Duodenal mucosa (tissue), 2 donors: Measurements from ENCODE around the gene TPRKB.
"Not testable (repeated sequence)": the region's sequence is repeated elsewhere in the genome, so short reads cannot be mapped to it uniquely, and the experiment has no call there.

Experiments used
- H3K27ac ChIP-seq: one replicate; pipeline ENCODE4 v1.7.0; 2013; ENCODE audit warnings: low read depth, low read length
- H3K27me3 ChIP-seq, 2 donors: one replicate each; pipeline ENCODE4 v1.7.0; 2013; ENCODE audit warnings: low read length in 2 of 2, control low read depth in 1 of 2; ENCODE audit not compliant: insufficient read depth in 2 of 2, control insufficient read depth in 1 of 2
- H3K36me3 ChIP-seq, 2 donors: one replicate each; pipeline ENCODE4 v1.7.0; 2013; ENCODE audit warnings: low read length in 2 of 2, control low read depth in 1 of 2; ENCODE audit not compliant: insufficient read depth in 2 of 2, control insufficient read depth in 1 of 2
- H3K4me1 ChIP-seq, 2 donors: one replicate each; pipeline ENCODE4 v1.7.0; 2013; ENCODE audit warnings: low read length in 2 of 2, control low read depth in 1 of 2; ENCODE audit not compliant: insufficient read depth in 2 of 2, control insufficient read depth in 1 of 2
- H3K4me3 ChIP-seq, 2 donors: one replicate each; pipeline ENCODE4 v1.7.0; 2013; ENCODE audit warnings: low read length in 2 of 2, low read depth in 1 of 2
- H3K9ac ChIP-seq, 2 donors: one replicate each; pipeline ENCODE4 v1.7.0; 2013; ENCODE audit warnings: low read length in 2 of 2, low read depth in 1 of 2
- H3K9me3 ChIP-seq, 2 donors: one replicate each; pipeline ENCODE4 v1.7.0; 2013; ENCODE audit warnings: low read length in 2 of 2, control low read depth in 1 of 2; ENCODE audit not compliant: control insufficient read depth in 1 of 2

The TPRKB gene

DNA sequence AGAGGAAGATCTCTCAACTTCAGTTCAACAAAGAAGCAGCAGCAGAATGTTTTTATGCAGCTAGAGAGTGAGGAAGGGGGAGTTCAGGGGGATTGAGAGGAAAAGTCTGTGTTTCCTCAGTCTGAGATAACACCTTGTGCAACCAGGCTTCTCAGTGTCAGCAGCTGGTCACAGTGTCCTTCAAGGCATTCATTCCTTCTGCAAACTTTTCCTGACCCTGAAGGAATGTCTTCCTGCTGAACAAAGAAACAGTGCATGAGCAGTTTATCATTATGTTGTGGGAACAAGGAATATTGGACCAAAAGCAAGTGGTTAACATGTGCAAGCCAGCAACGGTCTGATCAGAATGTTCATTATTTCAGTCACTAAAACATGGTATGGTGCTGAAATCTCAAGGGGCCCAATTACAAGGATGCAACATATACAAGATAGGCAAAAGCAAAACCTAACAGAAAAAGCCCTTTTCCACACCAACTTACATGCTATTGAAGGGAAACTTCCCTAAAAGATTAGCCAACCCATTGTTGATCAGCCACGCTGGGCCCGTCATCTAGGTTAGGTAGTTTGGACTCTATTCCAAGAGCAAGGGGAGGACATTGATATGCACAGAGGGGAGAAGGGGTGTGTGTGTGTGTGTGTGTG is 34.2 kb downstream of the TPRKB start:
- not testable (repeated sequence) for H3K27ac ChIP-seq, H3K4me3 ChIP-seq, H3K9me3 ChIP-seq, H3K36me3 ChIP-seq, H3K27me3 ChIP-seq, H3K9ac ChIP-seq
- H3K4me1 ChIP-seq = peaks cover 38 to 58% of the 10 kb centered on the region in 2 donors

DNA sequence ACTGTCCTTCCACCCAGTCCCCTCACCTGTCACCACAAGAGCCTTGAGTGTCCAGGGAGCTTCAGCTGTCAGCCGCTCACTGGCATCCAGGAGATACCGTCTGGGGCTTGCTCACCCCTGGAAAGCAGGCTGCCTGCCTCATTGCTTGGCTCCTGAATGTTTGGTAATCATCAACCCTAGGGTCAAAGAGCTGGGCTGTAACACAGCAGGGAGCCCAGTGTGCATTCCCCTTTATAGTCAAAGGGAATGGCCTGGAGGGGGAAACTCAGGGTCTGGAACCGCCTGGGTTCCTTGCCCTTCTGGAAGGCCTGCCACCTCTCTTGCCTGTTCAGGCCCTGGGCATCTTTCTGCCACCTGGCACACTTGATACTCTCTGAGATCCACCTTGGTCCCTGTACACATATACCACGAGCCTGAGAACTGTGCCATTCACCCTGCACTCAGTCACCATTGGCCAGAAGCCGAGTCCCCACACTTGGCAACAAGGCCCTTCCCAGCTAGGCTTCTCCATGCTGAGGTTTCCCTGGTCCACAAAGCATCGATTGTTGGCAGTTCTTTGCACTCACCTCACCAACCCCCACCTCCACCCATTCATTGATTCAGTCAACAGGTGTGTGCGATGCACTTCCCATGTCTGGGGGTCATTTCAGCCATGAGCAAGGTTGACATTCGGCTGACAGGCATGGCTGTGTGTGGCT is 35.0 kb downstream of the TPRKB start:
- no peak overlapping the region for H3K27ac ChIP-seq

DNA sequence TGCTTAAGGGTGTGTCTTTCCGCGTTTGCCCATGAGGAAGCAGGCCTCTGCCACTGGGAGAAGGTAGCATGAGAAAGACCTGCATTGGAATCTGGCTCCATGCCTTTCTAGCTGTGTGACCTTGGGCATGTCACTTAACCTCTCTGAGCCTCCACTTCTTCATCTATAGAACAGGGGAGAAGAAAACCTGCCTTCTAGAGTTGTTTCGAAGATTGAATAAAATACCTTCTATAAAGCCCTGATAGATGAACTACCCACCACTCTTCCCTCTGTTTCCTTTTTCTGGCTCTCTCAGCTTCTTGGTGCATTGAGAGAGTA is 35.7 kb downstream of the TPRKB start:
- not testable (repeated sequence) for H3K27me3 ChIP-seq, H3K36me3 ChIP-seq, H3K9me3 ChIP-seq, H3K27ac ChIP-seq
- Histone ChIP-seq H3K9ac (peak overlapping the region in 1 of 2 donors; percentile 20), H3K4me3 (peak overlapping the region; percentile 42 to 55), H3K4me1 (peaks cover 32 to 44% of the 10 kb centered on the region in 2 donors)

More for the DNA sequence above, 35.0 kb downstream of the TPRKB start:
- peaks cover 0 to 3% of the 10 kb centered on the region in 2 donors for H3K9me3 ChIP-seq
- peaks cover 39 to 50% of the 10 kb centered on the region in 2 donors for H3K4me1 ChIP-seq
- no peaks in the 10 kb centered on the region for H3K27me3 ChIP-seq
- no peaks in the 10 kb centered on the region for H3K36me3 ChIP-seq
- H3K9ac ChIP-seq = peak overlapping the region in 1 of 2 donors; percentile 25
- peak overlapping the region; percentile 42 for H3K4me3 ChIP-seq

DNA sequence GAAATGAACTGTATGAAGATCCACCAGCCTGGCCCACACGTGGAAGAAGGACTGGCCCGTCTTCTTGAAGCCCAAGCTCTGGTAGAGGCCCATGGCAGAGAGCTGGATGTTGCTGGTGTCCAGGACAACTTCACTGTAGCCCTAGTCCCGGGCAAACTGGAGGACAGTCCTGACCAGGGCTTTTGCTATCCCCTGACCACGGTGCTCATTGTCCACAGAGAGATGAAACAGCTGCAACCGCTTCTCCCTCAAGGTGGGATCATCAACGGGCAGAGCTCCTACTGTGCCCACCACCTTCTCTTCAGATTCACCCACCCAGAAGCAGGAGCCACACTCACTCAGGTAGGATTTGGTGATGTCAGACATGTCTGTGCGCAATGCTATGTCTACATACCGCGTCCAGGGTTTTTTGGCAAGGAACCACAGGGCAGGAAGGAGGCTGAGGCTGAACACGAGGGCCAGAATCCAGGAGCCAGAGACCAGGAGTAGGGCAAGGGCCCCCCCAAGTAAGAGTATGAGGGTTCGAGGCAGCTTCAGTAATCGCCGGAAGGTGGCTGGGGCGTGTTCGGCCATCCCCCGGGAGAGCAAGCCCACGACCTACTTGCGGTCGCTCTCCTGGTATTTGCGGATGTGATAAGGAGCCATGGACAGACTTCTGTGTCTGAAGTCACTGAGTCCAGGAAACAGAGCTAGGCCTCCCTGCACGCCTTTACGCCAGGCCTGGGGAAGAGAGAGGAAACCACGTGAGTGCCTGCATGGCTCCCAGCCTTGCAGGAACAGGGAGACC is 36.3 kb downstream of the TPRKB start:
- Histone ChIP-seq H3K4me3 (peak overlapping the region; percentile 42 to 55), H3K9me3 (peaks cover 0 to 3% of the 10 kb centered on the region in 2 donors), H3K36me3 (no peaks in the 10 kb centered on the region), H3K4me1 (peaks cover 32 to 41% of the 10 kb centered on the region in 2 donors), H3K9ac (peak overlapping the region in 1 of 2 donors; percentile 51), H3K27ac (peak overlapping the region; percentile 41), H3K27me3 (no peaks in the 10 kb centered on the region)

DNA sequence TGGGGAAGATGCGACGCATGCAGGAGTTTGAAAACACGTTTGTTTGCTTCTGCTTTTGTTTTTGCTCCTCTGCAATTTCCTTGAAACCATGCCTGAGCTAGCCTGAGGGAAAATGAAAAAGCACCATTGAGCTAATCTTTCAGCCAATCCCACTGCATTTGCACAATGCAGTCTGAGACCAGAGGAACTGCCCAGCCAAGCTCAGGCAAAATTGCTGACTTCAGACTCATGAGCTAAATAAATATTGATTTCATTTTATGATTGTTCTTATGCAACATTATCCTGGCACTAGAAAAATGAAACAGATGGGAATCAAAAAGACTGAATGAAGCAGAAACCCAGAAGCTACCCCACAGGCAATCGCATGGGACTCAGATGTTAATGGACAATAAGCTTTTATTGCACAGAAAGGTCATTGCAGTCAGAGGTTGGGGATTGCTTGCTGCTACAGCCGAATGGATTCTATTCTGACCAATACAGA is 37.0 kb downstream of the TPRKB start:
- Histone ChIP-seq H3K9ac (peak overlapping the region in 1 of 2 donors; percentile 27), H3K36me3 (no peaks in the 10 kb centered on the region), H3K27ac (no peak overlapping the region)

DNA sequence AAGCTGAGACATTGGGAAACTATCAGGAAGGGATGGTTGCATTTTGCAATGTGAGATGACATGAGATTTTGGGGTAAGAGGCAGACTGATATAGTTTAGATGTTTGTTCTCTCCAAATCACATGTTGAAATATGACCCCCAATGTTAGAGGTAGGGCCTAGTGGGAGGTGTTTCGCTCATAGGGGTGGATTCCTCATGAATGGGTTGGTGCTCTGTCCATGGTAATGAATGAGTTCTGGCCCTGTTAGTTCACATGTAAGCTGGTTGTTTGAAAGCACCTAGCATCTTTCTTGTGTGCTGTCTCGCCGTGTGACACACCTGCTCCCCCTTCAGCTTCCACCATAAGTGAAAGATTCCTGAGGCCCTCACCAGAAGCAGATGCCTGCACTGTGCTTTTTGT is 37.7 kb downstream of the TPRKB start:
- Histone ChIP-seq H3K4me1 (peaks cover 32 to 41% of the 10 kb centered on the region in 2 donors), H3K9me3 (peaks cover 0 to 3% of the 10 kb centered on the region in 2 donors), H3K27me3 (no peaks in the 10 kb centered on the region), H3K4me3 (no peak overlapping the region), H3K9ac (no peak overlapping the region), H3K36me3 (no peaks in the 10 kb centered on the region), H3K27ac (no peak overlapping the region)

More for the DNA sequence above, 37.0 kb downstream of the TPRKB start:
- peaks cover 32 to 41% of the 10 kb centered on the region in 2 donors for H3K4me1 ChIP-seq
- peaks cover 0 to 3% of the 10 kb centered on the region in 2 donors for H3K9me3 ChIP-seq
- peak overlapping the region; percentile 42 to 55 for H3K4me3 ChIP-seq
- H3K27me3 ChIP-seq = no peaks in the 10 kb centered on the region

DNA sequence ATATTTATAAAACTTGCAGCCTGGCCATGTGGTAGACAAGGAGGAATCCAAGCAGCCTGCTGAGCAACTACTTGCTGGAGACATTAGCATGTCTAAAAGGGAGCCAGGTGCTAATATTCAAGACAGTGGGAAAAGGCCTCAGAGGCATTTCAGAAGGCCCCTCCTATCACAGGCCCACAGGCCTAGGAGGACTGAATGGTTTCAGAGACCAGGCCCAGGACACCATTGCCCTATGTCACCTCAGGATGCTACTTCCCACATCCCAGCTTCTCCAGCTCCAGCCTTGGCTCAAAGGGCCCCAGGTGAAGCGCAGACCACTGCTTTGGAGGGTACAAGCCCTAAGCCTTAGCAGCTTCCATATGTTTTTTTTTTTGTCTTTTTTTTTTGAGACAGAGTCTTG is 39.0 kb downstream of the TPRKB start:
- Histone ChIP-seq H3K27me3 (no peaks in the 10 kb centered on the region), H3K9ac (no peak overlapping the region), H3K4me3 (no peak overlapping the region), H3K9me3 (peaks cover 0 to 3% of the 10 kb centered on the region in 2 donors), H3K4me1 (peaks cover 32 to 37% of the 10 kb centered on the region in 2 donors), H3K36me3 (no peaks in the 10 kb centered on the region), H3K27ac (no peak overlapping the region)

DNA sequence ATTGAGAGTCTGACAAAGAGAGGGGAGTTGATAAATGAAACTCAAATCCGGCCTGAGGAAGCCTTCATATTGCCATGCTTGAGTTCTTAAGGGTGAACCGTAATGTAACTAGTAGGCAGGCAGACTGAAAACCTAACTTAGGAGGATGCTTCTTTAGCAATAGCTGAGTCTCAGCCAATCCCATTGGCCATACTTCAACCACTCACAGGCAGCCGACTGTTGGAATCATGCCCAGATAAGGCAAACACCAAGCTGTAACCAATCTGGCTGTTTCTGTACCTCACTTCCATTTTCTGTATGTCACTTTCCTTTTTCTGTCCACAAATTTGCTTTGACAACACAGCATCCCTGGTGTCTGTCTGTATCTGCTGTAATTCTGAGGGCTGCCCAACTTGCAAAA is 39.5 kb downstream of the TPRKB start:
- H3K27ac ChIP-seq = peak overlapping the region; percentile 23

DNA sequence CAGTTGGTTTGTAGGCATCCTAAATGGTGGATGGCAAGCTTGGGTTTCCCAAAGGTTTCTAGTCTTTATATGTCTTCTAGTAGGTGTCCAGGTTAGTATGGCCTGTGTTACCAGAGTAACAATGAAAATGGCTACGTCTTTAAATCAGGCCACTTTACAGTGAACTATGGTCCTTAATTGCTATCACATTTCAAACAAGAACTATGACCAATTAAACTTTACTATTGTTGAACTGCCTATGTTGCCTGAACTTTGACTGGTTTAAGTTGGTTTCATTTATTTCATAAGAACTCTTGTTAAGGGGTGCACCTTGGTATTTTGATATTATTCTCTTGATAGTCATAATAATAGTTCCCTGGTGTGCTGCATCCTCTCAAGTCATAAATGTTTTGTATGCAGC is 40.2 kb downstream of the TPRKB start:
- not testable (repeated sequence) for H3K9me3 ChIP-seq, H3K9ac ChIP-seq, H3K4me3 ChIP-seq, H3K27me3 ChIP-seq, H3K36me3 ChIP-seq
- Histone ChIP-seq H3K4me1 (peaks cover 24 to 30% of the 10 kb centered on the region in 2 donors), H3K27ac (peak overlapping the region; percentile 23)

More for the DNA sequence above, 39.5 kb downstream of the TPRKB start:
- Histone ChIP-seq H3K9ac (no peak overlapping the region), H3K4me3 (no peak overlapping the region), H3K27me3 (no peaks in the 10 kb centered on the region), H3K36me3 (no peaks in the 10 kb centered on the region), H3K4me1 (peaks cover 30 to 37% of the 10 kb centered on the region in 2 donors), H3K9me3 (peaks cover 0 to 3% of the 10 kb centered on the region in 2 donors)

DNA sequence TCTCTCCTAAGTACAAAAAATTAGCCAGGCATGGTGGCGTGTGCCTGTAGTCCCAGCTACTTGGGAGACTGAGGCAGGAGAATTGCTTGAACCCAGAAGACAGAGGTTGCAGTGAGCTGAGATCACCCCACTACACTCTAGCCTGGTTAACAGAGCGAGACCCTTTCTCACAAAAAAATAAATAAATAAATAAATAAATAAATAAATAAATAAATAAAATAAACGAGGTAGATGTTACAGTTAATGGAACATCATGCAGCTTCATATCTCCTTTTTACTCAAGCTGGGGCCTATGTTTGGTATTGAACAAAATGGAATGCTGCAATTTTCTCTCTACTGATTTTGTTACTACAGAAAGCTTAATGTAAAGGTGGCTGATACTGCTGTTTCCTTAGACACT is 40.6 kb downstream of the TPRKB start:
- H3K27me3 ChIP-seq, H3K9ac ChIP-seq, H3K9me3 ChIP-seq, H3K36me3 ChIP-seq, H3K27ac ChIP-seq, H3K4me3 ChIP-seq: not testable (repeated sequence)
- H3K4me1 ChIP-seq = peaks cover 21 to 26% of the 10 kb centered on the region in 2 donors
